ENCODE measurements around the gene PTPN23.

DNA sequence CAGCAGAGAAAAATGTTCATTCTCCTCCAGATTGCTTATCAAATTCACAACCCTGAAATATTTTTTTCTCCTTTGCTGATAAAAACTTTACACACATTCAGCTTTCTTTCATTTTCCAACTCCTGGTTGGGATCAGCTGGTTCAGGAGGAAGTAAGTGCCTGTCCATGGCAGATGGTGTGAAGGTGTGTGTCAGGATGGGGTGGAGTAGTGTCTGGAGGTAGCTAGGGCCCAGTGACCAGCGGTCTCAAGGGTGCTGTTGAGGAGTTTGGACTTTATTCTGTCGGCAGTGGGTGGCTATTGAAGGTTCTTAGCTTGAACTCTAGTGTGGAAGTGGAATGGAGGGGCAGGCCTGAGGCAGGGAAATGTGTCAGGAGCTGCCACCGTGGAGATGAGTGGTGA, 46.9 kb upstream of the PTPN23 start:
- TF ChIP-seq POLR2A (IDR thresholded peaks at IDR 0.05) (no peak), CTCF (IDR thresholded peaks at IDR 0.05) (no peak)

Measured in heart left ventricle (tissue), 13 donors.